GM12878 (cell line): ENCODE data around the gene TRIM40. TPM values are rescaled to one million over a fixed set of nuclear protein-coding genes. Genes with fewer than 3 reads are reported as not detected.

Experiments
- E2F4 ChIP-seq: IDR thresholded peaks from 2 replicates; pipeline ENCODE4 v1.6.1; 2012; ENCODE audit warnings: low read depth, low read length, improper control_type of control experiment
- HDGF ChIP-seq: fragments of 450-650 bp; IDR thresholded peaks from 2 replicates; pipeline ENCODE4 v1.6.1; 2016; ENCODE audit warnings: antibody characterized with exemption
- IKZF1 ChIP-seq: fragments of 450-650 bp; conservative IDR thresholded peaks from 2 replicates; pipeline ENCODE4 v1.6.1; 2017; ENCODE audit warnings: antibody characterized with exemption, mild to moderate bottlenecking
- IKZF2 ChIP-seq, 2 experiments: fragments of 450-650 bp; IDR thresholded peaks; 2 replicates each; pipeline ENCODE4 v1.6.1; 2017; ENCODE audit warnings: mild to moderate bottlenecking in 2 of 2, moderate library complexity in 2 of 2
- IRF4 ChIP-seq: IDR thresholded peaks from 2 replicates; pipeline ENCODE4 v1.6.1; 2011; ENCODE audit warnings: low read depth, low read length
- JUND ChIP-seq: IDR thresholded peaks from 2 replicates; pipeline ENCODE4 v1.6.1; 2012; ENCODE audit warnings: low read depth, mild to moderate bottlenecking, low read length, improper control_type of control experiment, moderate library complexity
- MLLT1 ChIP-seq: fragments of 450-650 bp; IDR thresholded peaks from 2 replicates; pipeline ENCODE4 v1.6.1; 2016; ENCODE audit warnings: mild to moderate bottlenecking
- MTA2 ChIP-seq: fragments of 450-650 bp; IDR thresholded peaks from 2 replicates; pipeline ENCODE4 v1.6.1; 2016; ENCODE audit warnings: low read depth, mild to moderate bottlenecking, moderate library complexity
- PAX5 ChIP-seq: IDR thresholded peaks from 2 replicates; pipeline ENCODE4 v1.6.1; 2011; ENCODE audit warnings: low read depth, low read length, borderline replicate concordance
- SIN3A ChIP-seq: IDR thresholded peaks from 2 replicates; pipeline ENCODE4 v1.6.1; 2012; ENCODE audit warnings: low read depth, low read length, improper control_type of control experiment
- SMC3 ChIP-seq: IDR thresholded peaks from 2 replicates; pipeline ENCODE4 v1.6.1; 2011; ENCODE audit warnings: low read length, improper control_type of control experiment, borderline replicate concordance
- ZNF384 ChIP-seq: IDR thresholded peaks from 2 replicates; pipeline ENCODE4 v1.6.1; 2012; ENCODE audit warnings: low read depth, mild to moderate bottlenecking, low read length, improper control_type of control experiment, borderline replicate concordance
- ZNF592 ChIP-seq: fragments of 450-650 bp; IDR thresholded peaks from 2 replicates; pipeline ENCODE4 v1.6.1; 2017; ENCODE audit warnings: mild to moderate bottlenecking, moderate library complexity
- polyA plus RNA-seq, 11 experiments: library from polyadenylated mRNA; depleted of rRNA in 4 of 11; unstranded in 6 of 11; stranded (reverse) in 5 of 11; fragments of >200 nt; fragmentation: Nextera tagmentation in 4 of 11; fragmentation: Illumina TruSeq in 1 of 11; extraction: Ambion mirVana in 4 of 11; extraction: Trizol in 1 of 11; gene quantifications; 1 replicate in 1 of 11; 2 replicates in 10 of 11; pipeline versions ENCODE4 v1.2.1 to v1.2.3, GENCODE V29; 2011 to 2016; ENCODE audit warnings: inconsistent platforms in 2 of 11, missing spikeins in 2 of 11, low read depth in 1 of 11
- total RNA-seq, 4 experiments: library from RNA; depleted of rRNA in 3 of 4; stranded (reverse); fragments of >200 nt in 3 of 4; fragmentation: Illumina TruSeq in 1 of 4; extraction: Trizol in 1 of 4; gene quantifications; 2 replicates each; pipeline versions ENCODE4 v1.2.1 to v1.2.3, GENCODE V29; 2013 to 2021
- TF ChIP-seq, protein P1 (sequence below): IDR thresholded peaks from 2 replicates; pipeline ENCODE4 v1.6.1; 2012; ENCODE audit warnings: low read depth, low read length, improper control_type of control experiment
- TF ChIP-seq, protein P2 (sequence below): IDR thresholded peaks from 2 replicates; pipeline ENCODE4 v1.6.1; 2011; ENCODE audit warnings: mild to moderate bottlenecking, low read depth, low read length, moderate library complexity; ENCODE audit not compliant: insufficient replicate concordance
- TF ChIP-seq, protein P3 (sequence below): IDR thresholded peaks from 2 replicates; pipeline ENCODE4 v1.6.1; 2012; ENCODE audit warnings: low read depth, low read length, improper control_type of control experiment

TRIM40 gene
- total and polyA plus RNA-seq, 10 of the 15 experiments (the other 5 are each of a cell fraction or from before 2014, with no cell fraction given), result not detected

DNA sequence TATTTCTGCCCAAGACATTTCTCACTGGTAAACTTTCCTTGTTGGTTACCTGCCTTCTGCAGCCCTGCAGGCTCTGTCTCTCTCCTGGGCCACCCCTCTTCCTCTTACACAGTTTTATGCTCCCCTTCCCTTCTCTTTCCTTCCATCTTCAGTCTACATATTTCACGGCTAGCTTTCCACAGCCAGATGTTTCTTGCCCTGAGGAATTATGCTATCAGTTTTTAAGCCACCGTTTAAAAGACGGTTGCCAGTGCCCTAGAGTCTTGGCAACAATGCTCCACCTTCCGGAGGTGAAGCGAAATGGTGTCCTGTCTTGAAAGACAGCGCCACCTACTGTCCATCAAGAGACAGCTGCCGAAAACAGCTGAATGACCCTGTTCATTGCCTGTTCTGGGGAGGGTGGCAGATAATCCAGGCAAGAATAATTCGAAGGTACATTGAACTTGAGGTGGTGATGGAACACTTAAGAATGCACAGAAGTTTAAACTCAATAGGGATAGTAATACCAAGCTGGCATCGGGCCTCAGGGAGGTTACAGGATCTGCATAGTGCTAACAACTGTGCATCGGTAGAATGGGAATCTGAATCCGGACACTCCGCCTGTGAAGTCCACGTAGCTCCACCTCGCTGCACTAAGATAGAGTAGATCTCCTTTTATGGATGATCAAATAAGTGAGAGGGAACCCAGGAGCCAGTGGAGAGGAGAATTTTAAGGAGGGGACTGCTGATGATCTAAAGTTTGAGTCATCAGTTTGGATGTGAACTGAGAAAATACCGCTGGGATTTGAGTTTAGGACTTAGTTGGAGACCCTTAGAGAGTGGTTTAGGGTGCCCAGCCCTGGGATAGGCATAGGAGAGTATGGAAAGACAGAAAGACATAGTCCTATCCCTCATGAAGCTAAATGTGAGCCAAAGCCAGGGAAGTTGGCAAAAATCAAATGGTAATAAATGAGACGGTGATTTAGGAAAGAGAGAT lies 4.8 kb upstream of the TRIM40 start (continued):
- TF ChIP-seq MTA2, result 0 out of 2 replicates have a peak, but pooled peaks have one; percentile 18
- TF ChIP-seq E2F4, result peak; percentile 40; the same call in 1 of the 2 replicates
- 0 out of 2 replicates have a peak, but pooled peaks have one; percentile 14 for TF ChIP-seq JUND
- peak; percentile 84; the same call in 1 of the 2 replicates for TF ChIP-seq HDGF
- peak; percentile 40 for TF ChIP-seq IKZF1
- TF ChIP-seq ZNF384, result no peak
- TF ChIP-seq IRF4, result peak; percentile 40; the same call in 1 of the 2 replicates
- TF ChIP-seq, protein P1, sequence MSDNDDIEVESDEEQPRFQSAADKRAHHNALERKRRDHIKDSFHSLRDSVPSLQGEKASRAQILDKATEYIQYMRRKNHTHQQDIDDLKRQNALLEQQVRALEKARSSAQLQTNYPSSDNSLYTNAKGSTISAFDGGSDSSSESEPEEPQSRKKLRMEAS, result no peak
- TF ChIP-seq SIN3A, result 0 out of 2 replicates have a peak, but pooled peaks have one; percentile 62
- TF ChIP-seq PAX5, result no peak
- peak; percentile 64; the same call in 1 of the 2 replicates for TF ChIP-seq ZNF592
- TF ChIP-seq MLLT1, result peak; percentile 70; the same call in 1 of the 2 replicates
- peak in 1 of 2 experiments; percentile 18; a peak in 1 of 4 replicates for TF ChIP-seq IKZF2 (IDR thresholded peaks at IDR 0.05)
- TF ChIP-seq, protein P2, sequence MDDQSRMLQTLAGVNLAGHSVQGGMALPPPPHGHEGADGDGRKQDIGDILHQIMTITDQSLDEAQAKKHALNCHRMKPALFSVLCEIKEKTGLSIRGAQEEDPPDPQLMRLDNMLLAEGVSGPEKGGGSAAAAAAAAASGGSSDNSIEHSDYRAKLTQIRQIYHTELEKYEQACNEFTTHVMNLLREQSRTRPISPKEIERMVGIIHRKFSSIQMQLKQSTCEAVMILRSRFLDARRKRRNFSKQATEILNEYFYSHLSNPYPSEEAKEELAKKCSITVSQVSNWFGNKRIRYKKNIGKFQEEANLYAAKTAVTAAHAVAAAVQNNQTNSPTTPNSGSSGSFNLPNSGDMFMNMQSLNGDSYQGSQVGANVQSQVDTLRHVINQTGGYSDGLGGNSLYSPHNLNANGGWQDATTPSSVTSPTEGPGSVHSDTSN, result peak; percentile 45
- TF ChIP-seq, protein P3, sequence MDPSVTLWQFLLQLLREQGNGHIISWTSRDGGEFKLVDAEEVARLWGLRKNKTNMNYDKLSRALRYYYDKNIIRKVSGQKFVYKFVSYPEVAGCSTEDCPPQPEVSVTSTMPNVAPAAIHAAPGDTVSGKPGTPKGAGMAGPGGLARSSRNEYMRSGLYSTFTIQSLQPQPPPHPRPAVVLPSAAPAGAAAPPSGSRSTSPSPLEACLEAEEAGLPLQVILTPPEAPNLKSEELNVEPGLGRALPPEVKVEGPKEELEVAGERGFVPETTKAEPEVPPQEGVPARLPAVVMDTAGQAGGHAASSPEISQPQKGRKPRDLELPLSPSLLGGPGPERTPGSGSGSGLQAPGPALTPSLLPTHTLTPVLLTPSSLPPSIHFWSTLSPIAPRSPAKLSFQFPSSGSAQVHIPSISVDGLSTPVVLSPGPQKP, result peak; percentile 57; the same call in 1 of the 2 replicates
- peak; percentile 99 for TF ChIP-seq SMC3
